Astrocyte of the cerebellum (primary cell): ENCODE measurements around the gene CRACR2A.

ENCODE experiments used
- DNase-seq: peaks from one replicate; pipeline ENCODE4 v3.0.0-alpha.2; 2011; ENCODE audit warnings: low read depth
- H3K4me3 ChIP-seq: 2 replicates; pipeline ENCODE4 v1.5.1; 2011; ENCODE audit warnings: mild to moderate bottlenecking, low read depth, low read length, moderate library complexity
- CTCF ChIP-seq: IDR thresholded peaks from 2 replicates; pipeline ENCODE4 v1.5.1; 2012; ENCODE audit warnings: low read length, low read depth, moderate library complexity, mild to moderate bottlenecking; ENCODE audit errors: missing control alignments
- in situ Hi-C: cut with HindIII; loops from 2 replicates; pipeline ENCODE4 v1.10.0; 2017; ENCODE audit warnings: low sequenced_read_pairs

CRACR2A gene

GRCh38 chr12:3727354-3727753 lies 25.6 kb downstream of the CRACR2A start:
- no peak for DNase-seq
- no peak overlapping the region for H3K4me3 ChIP-seq
- TF ChIP-seq CTCF, result no peak
- in situ Hi-C loops, result no loop called here

GRCh38 chr12:3726456-3726855 lies 26.5 kb downstream of the CRACR2A start:
- no peak for TF ChIP-seq CTCF
- in situ Hi-C loops, result no loop called here
- no peak overlapping the region for H3K4me3 ChIP-seq
- no peak for DNase-seq

GRCh38 chr12:3725388-3726115 lies 27.4 kb downstream of the CRACR2A start:
- no peak for TF ChIP-seq CTCF
- H3K4me3 ChIP-seq, result no peak overlapping the region
- DNase-seq, result no peak
- in situ Hi-C loops, result no loop called here

GRCh38 chr12:3723916-3724805 lies 28.7 kb downstream of the CRACR2A start:
- in situ Hi-C loops, result no loop called here
- DNase-seq, result no peak
- no peak overlapping the region for H3K4me3 ChIP-seq
- TF ChIP-seq CTCF, result no peak

GRCh38 chr12:3722368-3722767 lies 30.5 kb downstream of the CRACR2A start:
- TF ChIP-seq CTCF, result no peak
- in situ Hi-C loops, result no loop called here
- DNase-seq, result no peak
- H3K4me3 ChIP-seq, result no peak overlapping the region

GRCh38 chr12:3720772-3721171 lies 32.1 kb downstream of the CRACR2A start:
- H3K4me3 ChIP-seq, result no peak overlapping the region
- in situ Hi-C loops, result no loop called here
- TF ChIP-seq CTCF, result no peak
- no peak for DNase-seq
